NT2/D1 (cell line): ENCODE results near the gene GPS1.

Experiments
- SUZ12 ChIP-seq: IDR thresholded peaks from 2 replicates; pipeline ENCODE4 v1.6.1; 2011; ENCODE audit not compliant: insufficient read length, insufficient read depth; ENCODE audit errors: extremely low read depth
- ZNF274 ChIP-seq: IDR thresholded peaks from 2 replicates; pipeline ENCODE4 v1.6.1; 2011; ENCODE audit warnings: mild to moderate bottlenecking, low read depth, low read length

GRCh38 chr17:82024859-82025258 lies 26.8 kb upstream of the GPS1 start:
- no peak for TF ChIP-seq ZNF274
- no peak for TF ChIP-seq SUZ12
